Right atrium auricular region (tissue), 2 donors: ENCODE results near the gene SLC7A9. TPM values are rescaled to one million over a fixed set of nuclear protein-coding genes. Genes with fewer than 3 reads are reported as not detected.

Experiments used
- DNase-seq: peaks from one replicate; pipeline ENCODE4 v3.0.0-alpha.2; 2019; ENCODE audit warnings: low spot score
- H3K27ac ChIP-seq, 2 donors: fragments of 200-600 bp; sonication (generic); 1 replicate in 1 of 2; 2 replicates in 1 of 2; pipeline ENCODE4 v1.5.1; 2016 to 2019
- H3K27me3 ChIP-seq, 2 donors: fragments of 200-600 bp; sonication (generic); one replicate each; pipeline versions ENCODE4 v1.5.1 to v1.6.0; 2017 to 2019
- H3K36me3 ChIP-seq: fragments of 200-600 bp; sonication (generic); one replicate; pipeline ENCODE4 v1.5.1; 2016
- H3K4me1 ChIP-seq, 2 donors: fragments of 200-600 bp; sonication (generic); one replicate each; pipeline versions ENCODE4 v1.5.1 to v1.6.0; 2017 to 2019
- H3K4me3 ChIP-seq, 2 donors: fragments of 200-600 bp; sonication (generic); 1 replicate in 1 of 2; 2 replicates in 1 of 2; pipeline ENCODE4 v1.5.1; 2017 to 2019; ENCODE audit warnings: mild to moderate bottlenecking in 1 of 2, moderate library complexity in 1 of 2
- H3K9me3 ChIP-seq, 2 donors: fragments of 200-600 bp; sonication (generic); one replicate each; pipeline ENCODE4 v1.5.1; 2019
- total RNA-seq, 2 donors: library from RNA; depleted of rRNA; stranded (reverse); fragments of >200 nt; gene quantifications; one replicate each; pipeline ENCODE4 v1.1.0, GENCODE V29; 2016
- TF ChIP-seq, protein P1 (sequence below), 2 donors: fragments of 200-600 bp; sonication (generic); IDR thresholded peaks; one replicate each; pipeline ENCODE4 v1.5.1; 2019; ENCODE audit warnings: antibody characterized with exemption in 2 of 2

The SLC7A9 gene
- total RNA-seq, 2 donors from 2014 or later = not detected

DNA sequence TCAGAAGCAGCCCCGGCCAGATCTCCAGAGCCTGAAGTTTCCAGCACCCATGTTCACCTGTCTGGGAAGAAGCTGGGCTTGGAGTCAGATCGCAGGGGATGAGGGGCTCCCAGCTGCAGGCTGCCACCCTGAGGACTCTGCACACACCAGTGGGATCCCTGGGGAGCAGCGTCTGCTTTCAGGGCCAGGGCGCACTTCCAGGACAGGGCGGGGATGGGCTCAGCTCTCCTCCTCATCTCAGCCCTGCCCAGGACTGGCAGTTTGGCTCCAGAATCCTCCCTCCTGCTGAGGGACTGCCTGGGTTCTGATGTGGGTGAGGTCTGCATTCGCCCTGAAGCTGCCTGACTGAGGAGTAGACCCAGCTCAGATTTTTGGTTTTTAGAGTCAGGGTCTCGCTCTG is 3.5 kb downstream of the SLC7A9 start:
- DNase-seq = no peak
- Histone ChIP-seq H3K4me3 (no peak overlapping the region), H3K27me3 (no peaks in the 10 kb centered on the region), H3K27ac (no peak overlapping the region), H3K9me3 (no peaks in the 10 kb centered on the region), H3K36me3 (no peaks in the 10 kb centered on the region), H3K4me1 (no peaks in the 10 kb centered on the region)
- TF ChIP-seq, protein P1, sequence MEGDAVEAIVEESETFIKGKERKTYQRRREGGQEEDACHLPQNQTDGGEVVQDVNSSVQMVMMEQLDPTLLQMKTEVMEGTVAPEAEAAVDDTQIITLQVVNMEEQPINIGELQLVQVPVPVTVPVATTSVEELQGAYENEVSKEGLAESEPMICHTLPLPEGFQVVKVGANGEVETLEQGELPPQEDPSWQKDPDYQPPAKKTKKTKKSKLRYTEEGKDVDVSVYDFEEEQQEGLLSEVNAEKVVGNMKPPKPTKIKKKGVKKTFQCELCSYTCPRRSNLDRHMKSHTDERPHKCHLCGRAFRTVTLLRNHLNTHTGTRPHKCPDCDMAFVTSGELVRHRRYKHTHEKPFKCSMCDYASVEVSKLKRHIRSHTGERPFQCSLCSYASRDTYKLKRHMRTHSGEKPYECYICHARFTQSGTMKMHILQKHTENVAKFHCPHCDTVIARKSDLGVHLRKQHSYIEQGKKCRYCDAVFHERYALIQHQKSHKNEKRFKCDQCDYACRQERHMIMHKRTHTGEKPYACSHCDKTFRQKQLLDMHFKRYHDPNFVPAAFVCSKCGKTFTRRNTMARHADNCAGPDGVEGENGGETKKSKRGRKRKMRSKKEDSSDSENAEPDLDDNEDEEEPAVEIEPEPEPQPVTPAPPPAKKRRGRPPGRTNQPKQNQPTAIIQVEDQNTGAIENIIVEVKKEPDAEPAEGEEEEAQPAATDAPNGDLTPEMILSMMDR (IDR thresholded peaks at IDR 0.05) = no peak

DNA sequence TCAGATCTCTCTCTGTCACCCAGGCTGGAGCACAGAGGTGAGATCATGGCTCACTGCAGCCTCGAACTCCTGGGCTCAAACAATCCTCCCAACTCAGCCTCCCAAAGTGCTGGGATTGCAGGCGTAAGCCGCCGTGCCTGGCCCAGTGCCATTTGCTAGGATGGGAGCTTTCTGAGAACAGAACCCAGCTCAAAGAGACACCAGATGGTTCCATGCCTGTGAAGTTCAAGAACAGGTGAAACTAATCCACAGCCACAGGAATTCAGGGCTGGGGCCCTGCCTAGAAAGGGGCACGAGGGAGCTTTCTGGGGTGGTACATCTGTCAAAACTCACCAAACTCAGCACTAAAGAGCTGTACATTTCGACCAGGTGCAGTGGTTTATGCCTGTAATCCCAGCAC is 4.2 kb downstream of the SLC7A9 start:
- DNase-seq = no peak
- H3K27ac ChIP-seq = no peak overlapping the region
- H3K27me3 ChIP-seq = no peaks in the 10 kb centered on the region
- no peaks in the 10 kb centered on the region for H3K36me3 ChIP-seq
- no peak overlapping the region for H3K4me3 ChIP-seq
- TF ChIP-seq, protein P1 (IDR thresholded peaks at IDR 0.05) = no peak
- H3K4me1 ChIP-seq = no peaks in the 10 kb centered on the region
- no peaks in the 10 kb centered on the region for H3K9me3 ChIP-seq

DNA sequence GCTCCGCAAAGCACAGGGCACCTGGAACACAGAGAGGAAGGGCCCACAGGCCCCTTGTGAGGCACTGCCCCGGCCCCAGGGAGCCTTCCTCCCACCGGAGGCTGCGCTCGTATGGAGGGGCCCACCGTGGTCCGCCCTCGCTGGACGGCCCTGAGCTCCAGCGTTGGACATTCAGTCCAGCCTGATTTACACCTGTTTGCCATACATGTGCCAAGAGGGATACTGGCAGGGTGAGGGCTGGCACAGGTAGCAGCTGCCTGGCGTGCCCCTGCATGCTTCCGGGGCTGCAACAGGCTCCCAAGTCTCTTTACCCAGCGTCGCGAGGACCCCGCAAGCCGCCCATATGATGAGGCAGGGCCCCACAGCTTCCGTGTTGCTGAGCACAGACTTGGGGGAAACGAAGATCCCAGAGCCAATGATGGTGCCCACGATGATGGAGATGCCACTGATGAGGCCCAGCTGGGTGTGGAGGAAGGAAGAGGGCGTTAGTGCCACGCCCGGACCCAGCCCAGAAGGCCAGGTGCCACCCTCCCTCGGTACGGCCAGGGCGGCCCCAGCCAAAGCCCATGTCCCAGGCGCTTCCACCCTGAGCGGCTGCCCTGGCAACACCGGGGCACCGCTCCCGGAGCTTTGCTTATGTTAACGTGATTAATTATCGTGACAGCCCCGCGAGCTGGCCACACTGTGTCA is 5.1 kb downstream of the SLC7A9 start:
- no peaks in the 10 kb centered on the region for H3K36me3 ChIP-seq
- no peaks in the 10 kb centered on the region for H3K4me1 ChIP-seq
- TF ChIP-seq, protein P1 (IDR thresholded peaks at IDR 0.05) = no peak
- no peak overlapping the region for H3K4me3 ChIP-seq
- H3K9me3 ChIP-seq = no peaks in the 10 kb centered on the region
- DNase-seq = no peak
- H3K27ac ChIP-seq = no peak overlapping the region
- no peaks in the 10 kb centered on the region for H3K27me3 ChIP-seq

DNA sequence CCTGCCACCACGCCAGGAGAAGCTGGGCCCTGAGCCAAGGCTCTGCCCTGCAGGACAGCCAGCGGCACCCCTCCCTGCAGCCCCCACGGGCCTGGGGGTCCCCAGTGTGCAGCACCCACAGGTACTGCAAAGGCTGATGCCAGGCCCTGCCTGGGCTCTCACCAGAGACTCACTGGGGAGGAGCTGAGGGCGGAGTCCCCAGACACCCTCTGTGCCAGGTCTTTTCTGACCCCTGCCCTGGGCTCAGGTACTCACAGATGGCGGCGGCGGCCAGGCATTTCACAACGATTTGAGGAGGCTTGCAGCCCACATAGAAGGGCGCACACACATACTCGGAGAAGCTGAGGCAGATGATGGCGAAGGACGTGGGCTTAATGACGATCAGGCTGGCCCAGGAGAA is 5.7 kb downstream of the SLC7A9 start:
- H3K36me3 ChIP-seq = no peaks in the 10 kb centered on the region
- H3K27ac ChIP-seq = no peak overlapping the region
- H3K9me3 ChIP-seq = no peaks in the 10 kb centered on the region
- TF ChIP-seq, protein P1 (IDR thresholded peaks at IDR 0.05) = no peak
- no peaks in the 10 kb centered on the region for H3K4me1 ChIP-seq
- no peaks in the 10 kb centered on the region for H3K27me3 ChIP-seq
- no peak overlapping the region for H3K4me3 ChIP-seq
- DNase-seq = no peak

DNA sequence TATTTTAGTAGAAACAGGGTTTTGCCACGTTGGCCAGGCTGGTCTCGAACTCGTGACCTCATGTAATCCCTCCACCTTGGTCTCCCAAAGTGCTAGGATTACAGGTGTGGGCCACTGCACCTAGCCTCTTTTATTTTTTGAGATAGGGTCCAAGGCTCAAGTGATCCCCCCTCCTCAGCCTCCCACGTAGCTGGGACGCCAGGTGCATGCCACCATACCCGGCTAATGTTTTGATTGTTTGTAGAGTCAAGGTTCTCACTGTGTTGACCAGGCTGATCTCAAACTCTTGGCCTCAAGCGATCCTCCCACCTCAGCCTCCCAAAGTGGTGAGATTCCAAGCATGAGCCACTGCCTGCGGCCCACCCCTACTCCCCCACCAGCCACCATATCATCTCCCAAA is 6.3 kb downstream of the SLC7A9 start:
- Histone ChIP-seq H3K36me3 (no peaks in the 10 kb centered on the region), H3K4me3 (no peak overlapping the region), H3K27ac (no peak overlapping the region), H3K27me3 (no peaks in the 10 kb centered on the region), H3K9me3 (no peaks in the 10 kb centered on the region), H3K4me1 (no peaks in the 10 kb centered on the region)
- DNase-seq = no peak
- TF ChIP-seq, protein P1 (IDR thresholded peaks at IDR 0.05) = no peak

DNA sequence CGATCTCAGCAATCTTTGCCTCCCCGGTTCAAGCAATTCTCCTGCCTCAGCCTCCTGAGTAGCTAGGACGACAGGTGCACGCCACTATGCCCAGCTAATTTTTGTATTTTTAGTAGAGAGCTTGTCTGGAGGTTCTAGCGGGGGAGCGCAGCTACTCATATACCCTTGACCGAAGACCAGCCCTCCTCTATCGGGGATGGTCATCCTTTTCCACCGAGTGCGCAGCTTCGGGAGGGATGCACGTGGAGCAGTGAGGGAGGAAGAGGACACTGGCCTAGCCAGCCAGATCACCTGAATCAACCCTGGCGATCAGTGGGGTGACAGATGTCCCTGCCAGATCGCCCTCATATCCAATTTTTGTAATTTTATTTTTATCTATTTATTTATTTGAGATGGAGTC is 6.8 kb downstream of the SLC7A9 start:
- Histone ChIP-seq H3K4me3 (no peak overlapping the region), H3K9me3 (no peaks in the 10 kb centered on the region), H3K4me1 (no peaks in the 10 kb centered on the region), H3K27ac (no peak overlapping the region), H3K27me3 (no peaks in the 10 kb centered on the region), H3K36me3 (no peaks in the 10 kb centered on the region)
- no peak for DNase-seq
- TF ChIP-seq, protein P1 (IDR thresholded peaks at IDR 0.05) = no peak
